H1 (cell line): Measurements from ENCODE around the gene SPARC.

Experiments used
- ASH2L ChIP-seq: fragments of 200-600, 300-600 bp; sonication (generic); IDR thresholded peaks from one replicate; pipeline ENCODE4 v1.7.1; 2017; ENCODE audit warnings: low read length
- CTCF ChIP-seq, 3 experiments: IDR thresholded peaks; 1 replicate in 2 of 3; 2 replicates in 1 of 3; pipeline versions ENCODE4 v1.5.1 to v1.6.1; 2011; ENCODE audit warnings: low read length in 3 of 3, mild to moderate bottlenecking in 3 of 3, inconsistent platforms in 2 of 3, low read depth in 1 of 3, moderate library complexity in 1 of 3; ENCODE audit not compliant: insufficient read depth in 1 of 3; ENCODE audit errors: control extremely low read depth in 1 of 3
- EP300 ChIP-seq, 2 experiments: IDR thresholded peaks; 1 replicate in 1 of 2; 2 replicates in 1 of 2; pipeline ENCODE4 v1.6.1; 2011 to 2012; ENCODE audit warnings: low read depth in 2 of 2, low read length in 2 of 2, mild to moderate bottlenecking in 2 of 2, borderline replicate concordance in 1 of 2, inconsistent platforms in 1 of 2, moderate library complexity in 1 of 2
- HDAC6 ChIP-seq: IDR thresholded peaks from one replicate; pipeline ENCODE4 v1.7.1; 2012; ENCODE audit warnings: low read depth, mild to moderate bottlenecking, inconsistent platforms, low read length, moderate library complexity
- JUN ChIP-seq: IDR thresholded peaks from 2 replicates; pipeline ENCODE4 v1.6.1; 2011; ENCODE audit warnings: low read depth, mild to moderate bottlenecking, improper control_type of control experiment, low read length
- KDM4A ChIP-seq: IDR thresholded peaks from one replicate; pipeline ENCODE4 v1.7.1; 2012; ENCODE audit warnings: low read depth, mild to moderate bottlenecking, moderate library complexity, low read length, inconsistent platforms; ENCODE audit not compliant: severe bottlenecking
- POLR2A ChIP-seq, 2 experiments: IDR thresholded peaks; 1 replicate in 1 of 2; 2 replicates in 1 of 2; pipeline ENCODE4 v1.6.1; 2011; ENCODE audit warnings: low read depth in 2 of 2, low read length in 2 of 2, mild to moderate bottlenecking in 2 of 2; ENCODE audit errors: control extremely low read depth in 1 of 2
- TAF7 ChIP-seq: optimal IDR thresholded peaks from 2 replicates; pipeline ENCODE3; 2011; ENCODE audit warnings: low read depth, mild to moderate bottlenecking, inconsistent platforms, low read length, moderate library complexity, borderline replicate concordance
- YY1 ChIP-seq: IDR thresholded peaks from 2 replicates; pipeline ENCODE4 v1.6.1; 2011; ENCODE audit warnings: low read depth, mild to moderate bottlenecking, low read length
- TF ChIP-seq, protein P1 (sequence below): IDR thresholded peaks from 2 replicates; pipeline ENCODE4 v1.6.1; 2011; ENCODE audit warnings: low read length, improper control_type of control experiment

GRCh38 chr5:151735646-151736045, 48.9 kb upstream of the SPARC start:
- TF ChIP-seq CTCF (IDR thresholded peaks at IDR 0.05; ENCODE audit: control extremely low read depth in 1 of 3, insufficient read depth in 1 of 3, low read depth in 1 of 3, low read length in 3 of 3) (no peak), YY1 (no peak), JUN (no peak), KDM4A (no peak), POLR2A (IDR thresholded peaks at IDR 0.05; ENCODE audit: control extremely low read depth in 1 of 2, low read depth in 2 of 2, low read length in 2 of 2) (no peak), TAF7 (no peak), EP300 (IDR thresholded peaks at IDR 0.05; ENCODE audit: borderline replicate concordance in 1 of 2, low read depth in 2 of 2, low read length in 2 of 2) (no peak), ASH2L (no peak), HDAC6 (no peak)
- TF ChIP-seq, protein P1, sequence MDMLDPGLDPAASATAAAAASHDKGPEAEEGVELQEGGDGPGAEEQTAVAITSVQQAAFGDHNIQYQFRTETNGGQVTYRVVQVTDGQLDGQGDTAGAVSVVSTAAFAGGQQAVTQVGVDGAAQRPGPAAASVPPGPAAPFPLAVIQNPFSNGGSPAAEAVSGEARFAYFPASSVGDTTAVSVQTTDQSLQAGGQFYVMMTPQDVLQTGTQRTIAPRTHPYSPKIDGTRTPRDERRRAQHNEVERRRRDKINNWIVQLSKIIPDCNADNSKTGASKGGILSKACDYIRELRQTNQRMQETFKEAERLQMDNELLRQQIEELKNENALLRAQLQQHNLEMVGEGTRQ, result no peak
